ENCODE results near the gene IL15RA.
"Not testable (repeated sequence)": the region's sequence is repeated elsewhere in the genome, so short reads cannot be mapped to it uniquely, and the experiment has no call there.

The IL15RA gene

GRCh38 chr10:6005856-6006395, 28.6 kb upstream of the IL15RA start:
- DNase-seq (ENCODE audit: low read depth), result no peak

GRCh38 chr10:6005161-6005804, 27.9 kb upstream of the IL15RA start:
- DNase-seq (ENCODE audit: low read depth), result not testable (repeated sequence)

DNA sequence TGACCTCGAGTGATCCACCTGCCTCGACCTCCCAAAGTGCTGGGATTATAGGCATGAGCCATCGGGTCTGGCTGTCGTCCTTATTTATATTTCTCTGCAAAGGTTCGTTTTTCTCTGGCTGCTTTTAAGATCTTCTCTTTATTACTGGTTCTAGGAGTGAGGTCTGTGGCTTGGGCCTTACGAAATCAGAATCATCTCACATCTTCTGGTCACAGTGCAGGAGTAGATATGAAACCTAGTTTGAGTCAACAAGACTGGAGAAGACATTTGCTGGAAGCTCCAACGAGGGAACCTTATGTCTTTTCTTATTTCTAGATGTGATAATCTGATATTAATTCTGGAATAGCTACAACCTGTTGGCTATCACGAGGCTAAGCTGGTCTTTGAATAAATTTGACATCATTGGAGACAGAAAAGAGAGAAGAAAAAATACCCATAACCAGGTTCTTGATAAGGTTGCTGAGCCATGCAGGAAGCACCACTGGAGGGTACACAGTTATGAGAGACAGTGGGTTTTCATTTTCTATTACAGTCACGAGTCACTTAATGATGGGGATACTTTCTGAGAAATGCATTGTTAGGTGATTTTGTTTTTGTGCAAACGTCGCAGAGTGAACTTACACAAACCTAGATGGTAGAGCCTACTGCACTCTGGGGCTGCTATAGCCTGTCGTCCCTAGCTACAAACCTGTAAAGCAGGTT, 25.6 kb upstream of the IL15RA start:
- no peak for DNase-seq (ENCODE audit: low read depth)

DNA sequence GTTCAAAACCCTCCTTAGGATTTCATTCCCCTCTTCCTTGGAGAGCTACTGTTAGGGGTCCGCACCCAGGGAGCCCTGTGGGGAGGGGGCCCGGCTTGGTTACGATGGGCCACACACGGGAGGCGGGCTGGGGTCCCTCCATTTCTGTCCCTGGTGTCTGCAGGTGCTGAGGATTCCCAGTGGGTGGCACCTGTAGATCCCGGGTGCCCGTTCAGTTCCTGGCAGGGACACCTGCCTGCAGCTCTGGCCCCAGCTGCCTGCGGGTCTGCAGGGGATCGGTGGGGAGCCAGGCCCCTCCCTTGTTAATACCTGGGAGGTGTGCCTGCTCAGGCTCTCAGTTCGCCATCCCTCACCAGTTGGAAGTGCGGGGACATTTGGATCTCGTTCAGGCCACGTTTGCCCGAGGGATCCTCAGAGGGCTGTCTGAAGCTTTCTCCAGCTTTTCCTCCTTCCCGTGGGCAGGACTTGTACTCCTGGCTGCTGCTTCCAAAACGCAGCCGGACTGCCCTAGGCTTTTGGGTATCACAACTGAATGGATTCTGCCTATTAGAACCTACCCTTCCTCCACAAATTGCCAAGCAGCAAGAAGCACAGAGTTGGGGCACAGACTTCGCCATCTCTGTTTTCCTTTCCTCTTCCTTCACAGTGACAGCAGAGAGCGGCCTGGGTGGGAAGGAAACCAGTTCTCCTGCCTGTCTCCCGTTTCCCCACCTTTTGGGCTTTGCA, 22.3 kb upstream of the IL15RA start:
- no peak for DNase-seq (ENCODE audit: low read depth)

DNA sequence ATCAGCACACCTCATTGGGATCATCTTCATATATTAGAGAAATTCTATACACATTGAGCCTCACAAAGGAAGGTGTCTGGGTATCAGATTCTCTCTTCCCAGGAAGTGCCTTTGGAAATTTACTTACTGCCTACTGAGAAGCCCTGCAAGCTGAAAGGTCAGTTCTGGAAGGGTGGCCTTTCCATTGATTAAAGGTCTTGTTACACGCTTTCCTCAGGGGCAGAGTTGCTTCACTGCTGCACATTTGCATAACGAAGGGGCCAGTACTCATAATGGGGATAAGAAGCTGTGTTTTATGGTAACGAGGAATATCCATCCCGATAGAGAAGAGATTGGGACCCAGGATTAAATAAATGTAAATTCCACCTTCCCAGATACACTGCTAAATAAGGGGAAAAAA, 19.4 kb upstream of the IL15RA start:
- DNase-seq (ENCODE audit: low read depth), result no peak

GRCh38 chr10:5992398-5992797, 15.1 kb upstream of the IL15RA start:
- no peak for DNase-seq (ENCODE audit: low read depth)

GRCh38 chr10:5991708-5992107, 14.4 kb upstream of the IL15RA start:
- DNase-seq (ENCODE audit: low read depth), result no peak

DNA sequence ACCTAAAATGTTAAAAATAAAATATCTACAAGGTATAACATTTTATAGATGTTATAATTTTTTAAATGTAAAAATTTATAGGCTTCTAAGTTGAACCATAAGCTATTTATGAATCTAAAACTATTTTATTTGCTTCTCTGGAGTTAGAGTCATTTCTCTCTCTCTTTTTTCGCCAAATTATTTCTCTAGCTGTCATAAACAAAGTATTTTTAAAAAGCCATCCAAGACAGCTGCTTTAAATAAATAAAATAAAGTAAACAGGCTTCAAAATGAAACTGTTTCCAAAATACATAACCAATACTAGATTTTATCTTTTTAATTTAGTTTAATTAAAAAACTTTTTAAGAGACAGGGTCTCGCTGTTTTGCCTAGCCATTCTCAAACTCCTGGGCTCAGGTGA, 12.4 kb upstream of the IL15RA start:
- no peak for DNase-seq (ENCODE audit: low read depth)

GRCh38 chr10:5988336-5988920, 11.1 kb upstream of the IL15RA start:
- no peak for DNase-seq (ENCODE audit: low read depth)

GRCh38 chr10:5987747-5988146, 10.4 kb upstream of the IL15RA start:
- no peak for DNase-seq (ENCODE audit: low read depth)

GRCh38 chr10:5985029-5985428, 7.7 kb upstream of the IL15RA start:
- no peak for DNase-seq (ENCODE audit: low read depth)

DNA sequence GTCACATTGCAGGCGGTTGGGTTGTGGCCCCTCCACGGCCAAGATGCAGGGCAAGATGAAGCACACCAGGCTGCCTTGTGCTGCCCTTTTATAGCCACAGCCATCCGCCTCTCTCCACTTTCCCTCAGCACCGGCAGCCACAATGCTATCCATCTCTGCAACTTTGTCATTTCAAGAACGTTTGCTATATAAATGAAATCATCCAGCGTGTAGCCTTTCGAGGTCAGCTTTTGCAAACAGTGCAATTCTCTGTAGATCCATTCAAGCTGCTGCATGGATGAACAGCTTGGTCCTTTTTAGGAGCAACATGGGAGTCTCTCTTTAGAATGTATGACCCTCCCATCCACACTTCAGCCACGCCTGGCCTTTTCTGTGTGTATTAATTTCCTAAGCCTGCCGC, 6.4 kb upstream of the IL15RA start:
- DNase-seq (ENCODE audit: low read depth), result no peak

DNA sequence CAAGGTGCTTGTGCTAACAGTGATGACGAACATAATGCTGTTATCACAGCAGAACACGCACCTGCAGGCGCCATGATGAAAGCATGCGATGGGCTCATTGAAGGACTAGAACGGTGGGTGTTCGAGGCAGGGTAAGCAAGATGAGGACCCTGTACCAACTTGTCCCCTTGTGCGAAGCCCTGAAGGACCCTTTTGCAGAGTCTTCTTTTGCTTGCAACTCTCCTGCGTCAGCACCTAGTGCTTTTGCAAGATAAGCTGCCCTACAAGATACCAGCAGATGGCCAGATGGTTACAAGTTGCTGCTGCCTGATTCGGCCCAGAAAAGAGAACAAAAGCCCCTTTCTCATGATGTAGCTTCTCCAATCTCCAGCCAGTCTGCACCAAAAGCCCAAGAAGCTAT, 4.2 kb upstream of the IL15RA start:
- DNase-seq (ENCODE audit: low read depth), result no peak

DNA sequence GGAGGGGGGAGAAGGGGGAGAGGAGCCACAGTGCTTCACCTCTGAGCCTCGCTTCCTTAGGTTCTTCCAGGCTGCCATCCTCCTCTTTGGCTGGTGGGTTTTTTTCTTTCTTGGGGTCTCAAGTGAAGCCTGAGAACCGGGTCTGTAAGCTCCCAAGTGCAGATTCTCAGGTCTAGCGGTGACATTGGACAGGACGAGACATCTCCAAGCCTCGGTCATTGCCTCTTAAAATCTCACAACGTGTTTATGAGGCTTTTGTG, 817 bp upstream of the IL15RA start:
- no peak for DNase-seq (ENCODE audit: low read depth)

DNA sequence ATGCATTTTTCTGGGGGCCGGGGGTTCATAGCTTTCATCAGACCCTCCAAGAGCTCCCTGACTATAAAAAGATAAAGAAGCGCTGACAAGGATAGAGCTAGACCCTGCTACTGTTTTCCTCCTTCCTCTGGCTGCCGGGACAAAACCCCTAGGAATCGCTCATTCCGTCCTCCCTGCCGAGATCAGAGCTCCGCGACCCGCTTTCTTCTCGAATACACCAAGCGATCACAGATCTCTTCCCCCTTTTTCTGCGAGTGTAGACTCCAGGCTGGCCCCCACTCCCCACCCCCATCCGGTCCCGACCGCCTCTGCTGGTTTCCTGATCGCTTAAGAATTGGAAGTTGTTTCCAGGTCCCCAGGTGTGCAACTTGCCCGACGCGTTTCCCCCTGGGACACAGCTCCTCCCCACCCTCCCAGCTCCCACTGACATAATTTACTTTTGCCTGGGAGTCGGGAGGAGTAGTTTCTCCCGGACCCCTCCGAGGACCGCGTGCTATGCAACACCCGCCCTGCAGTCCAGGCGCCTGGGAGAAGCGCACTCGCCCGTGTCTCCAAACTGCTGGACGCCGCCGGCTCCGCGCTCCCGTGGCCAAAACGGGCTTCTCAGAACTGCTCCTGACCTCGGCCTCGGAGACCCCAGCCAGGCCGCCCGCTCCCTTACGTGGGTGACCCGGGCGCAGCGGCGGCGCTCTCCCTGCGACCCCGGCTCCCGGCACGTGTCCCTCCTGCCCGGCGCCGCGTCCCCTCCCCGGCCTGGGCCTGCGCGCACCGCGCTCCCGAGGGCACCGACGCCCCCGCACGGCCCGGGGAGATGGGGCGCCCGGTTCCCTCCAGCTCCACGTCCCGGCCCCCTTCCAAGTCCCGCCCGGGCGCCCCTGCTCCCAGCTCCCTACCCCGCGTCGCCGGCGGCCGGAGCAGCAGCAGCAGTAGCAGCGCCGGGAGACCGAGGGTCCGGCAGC, 552 bp downstream of the IL15RA start:
- DNase-seq (ENCODE audit: low read depth), result peak; percentile 11

GRCh38 chr10:5975641-5976473, 1.5 kb downstream of the IL15RA start:
- DNase-seq (ENCODE audit: low read depth), result peak; percentile 23

DNA sequence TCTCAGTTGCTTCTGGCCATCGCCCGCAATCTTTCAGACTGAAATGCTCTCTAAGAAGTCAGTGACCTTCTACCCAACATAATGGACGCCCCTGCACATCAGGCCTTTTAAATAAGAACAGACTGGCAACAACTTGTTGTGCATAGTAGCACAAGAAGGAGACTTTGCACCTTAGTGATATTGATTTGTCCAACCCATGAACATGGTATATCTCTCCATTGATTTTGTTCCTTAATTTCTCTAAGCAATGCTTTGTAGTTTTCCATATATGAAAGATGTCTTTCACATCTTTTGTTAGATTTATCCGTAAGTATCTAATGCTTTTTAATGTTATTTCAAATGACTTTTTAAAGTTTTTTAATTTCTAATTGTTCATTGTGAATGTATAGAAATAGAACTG, 4.3 kb downstream of the IL15RA start:
- no peak for DNase-seq (ENCODE audit: low read depth)

DNA sequence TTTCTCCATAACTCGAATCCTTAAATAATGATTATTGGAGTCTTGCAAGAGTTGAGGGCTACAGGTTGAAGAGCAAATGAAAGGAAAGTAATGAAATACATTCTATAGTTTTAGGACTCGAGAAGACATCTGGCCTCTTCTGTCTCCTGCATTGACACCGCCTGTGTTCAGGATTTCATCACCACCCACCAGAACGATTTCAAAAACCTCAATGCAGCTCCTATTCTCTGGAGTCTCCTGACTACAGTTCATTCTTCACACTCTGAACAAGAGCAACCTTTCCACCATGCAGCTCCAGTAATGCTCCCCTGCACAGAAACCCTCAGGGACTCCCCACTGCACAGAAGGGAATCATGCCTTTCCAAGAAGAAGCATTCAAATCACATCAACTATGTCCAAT, 5.5 kb downstream of the IL15RA start:
- DNase-seq (ENCODE audit: low read depth), result no peak

DNA sequence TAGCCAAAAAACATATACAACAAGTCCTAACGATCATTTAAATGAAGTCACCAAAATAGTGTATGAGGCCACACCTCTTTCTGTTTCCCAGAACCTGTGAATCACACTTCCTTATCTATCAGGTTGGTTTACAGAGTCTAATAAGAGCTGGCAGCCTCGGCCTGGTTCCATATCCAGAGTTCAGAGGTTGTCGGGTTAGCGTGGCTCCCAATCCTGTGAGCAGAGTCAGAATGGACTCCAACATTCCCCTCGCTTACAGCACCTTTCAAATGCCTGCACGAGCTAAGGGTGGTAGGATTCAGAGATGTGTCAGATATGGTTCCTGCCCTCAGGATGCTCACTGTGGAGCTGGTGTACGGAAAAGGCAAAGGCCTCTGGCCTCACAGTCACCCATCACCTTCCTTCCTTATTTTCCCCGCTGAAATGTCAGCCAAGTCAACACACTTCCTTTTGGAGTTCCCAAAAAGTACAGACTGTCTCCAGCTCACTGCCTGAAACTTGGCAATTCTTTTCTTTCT, 6.0 kb downstream of the IL15RA start:
- no peak for DNase-seq (ENCODE audit: low read depth)

DNA sequence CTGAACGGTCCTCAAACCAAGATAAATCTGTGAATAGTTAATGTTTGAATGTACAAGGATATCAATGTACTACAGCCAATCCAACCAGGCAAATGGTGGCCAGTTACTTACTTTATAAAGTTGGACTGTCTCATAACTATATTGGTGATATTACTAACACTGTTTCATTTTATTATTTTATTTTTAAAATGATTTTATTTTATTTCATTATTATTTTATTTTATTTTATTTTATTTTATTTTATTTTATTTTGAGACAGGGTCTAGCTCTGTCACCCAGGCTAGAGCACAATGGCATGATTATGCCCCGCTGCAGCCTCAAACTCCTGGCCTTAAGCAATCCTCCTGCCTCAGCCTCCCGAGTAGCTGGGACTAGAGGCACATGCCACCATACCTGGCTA, 6.8 kb downstream of the IL15RA start:
- no peak for DNase-seq (ENCODE audit: low read depth)

DNA sequence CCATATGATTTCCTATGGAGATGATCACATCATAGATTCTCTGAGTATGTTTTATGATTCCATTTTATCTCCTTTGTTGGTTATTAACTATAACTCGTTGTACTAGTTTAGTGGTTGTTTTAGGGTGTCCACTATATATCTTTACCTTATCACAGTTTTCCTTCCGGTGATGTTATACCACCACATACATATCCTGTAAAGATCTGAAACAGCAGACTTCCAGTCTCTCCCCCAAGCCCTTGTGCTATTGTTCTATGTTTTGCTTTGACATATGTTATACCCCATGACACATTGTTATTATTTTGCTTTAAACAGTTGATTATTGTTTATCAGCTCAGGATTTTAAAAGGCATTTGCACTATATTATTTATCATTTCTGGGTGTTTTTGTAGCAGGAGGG, 7.3 kb downstream of the IL15RA start:
- DNase-seq (ENCODE audit: low read depth), result no peak

Data from T-helper 22 cell (primary cell).